Progenitor cell of endocrine pancreas (in vitro differentiated cells): Measurements from ENCODE around the gene DCAF11. TPM values are rescaled to one million over a fixed set of nuclear protein-coding genes. Genes with fewer than 3 reads are reported as not detected.
A peak's percentile ranks its signal among the peaks of the same experiment; 100 is the strongest.

ENCODE experiments used
- DNase-seq: peaks from one replicate; pipeline ENCODE4 v3.0.0; 2021; ENCODE audit warnings: low spot score; ENCODE audit not compliant: unreplicated experiment
- H3K27ac Mint-ChIP-seq: 2 replicates; pipeline ENCODE4 v1.8.0; 2021; ENCODE audit warnings: mild to moderate bottlenecking, moderate library complexity, mixed read lengths
- H3K27me3 Mint-ChIP-seq: 2 replicates; pipeline ENCODE4 v1.8.0; 2021; ENCODE audit warnings: mixed read lengths
- H3K36me3 Mint-ChIP-seq: 2 replicates; pipeline ENCODE4 v1.8.0; 2022; ENCODE audit warnings: mixed read lengths; ENCODE audit not compliant: insufficient read depth
- H3K4me1 Mint-ChIP-seq: 2 replicates; pipeline ENCODE4 v1.8.0; 2021; ENCODE audit warnings: low read depth, mixed read lengths
- H3K4me3 Mint-ChIP-seq: 2 replicates; pipeline ENCODE4 v1.8.0; 2021; ENCODE audit warnings: low read depth, mild to moderate bottlenecking, moderate library complexity, mixed read lengths
- H3K9me3 Mint-ChIP-seq: 2 replicates; pipeline ENCODE4 v1.8.0; 2021; ENCODE audit warnings: low read depth, mixed read lengths
- total RNA-seq: library from RNA; stranded (reverse); gene quantifications from 2 replicates; pipeline ENCODE4 v1.2.1, GENCODE V29; 2021
- TF ChIP-seq, protein P1 (sequence below): fragments of 200-600 bp; sonication (generic); IDR thresholded peaks from one replicate; pipeline ENCODE4 v1.5.0; 2021; ENCODE audit warnings: antibody characterized with exemption, mild to moderate bottlenecking; ENCODE audit not compliant: unreplicated experiment

Gene DCAF11
- total RNA-seq, 1 donor from 2014 or later: 79.7 TPM

DNA sequence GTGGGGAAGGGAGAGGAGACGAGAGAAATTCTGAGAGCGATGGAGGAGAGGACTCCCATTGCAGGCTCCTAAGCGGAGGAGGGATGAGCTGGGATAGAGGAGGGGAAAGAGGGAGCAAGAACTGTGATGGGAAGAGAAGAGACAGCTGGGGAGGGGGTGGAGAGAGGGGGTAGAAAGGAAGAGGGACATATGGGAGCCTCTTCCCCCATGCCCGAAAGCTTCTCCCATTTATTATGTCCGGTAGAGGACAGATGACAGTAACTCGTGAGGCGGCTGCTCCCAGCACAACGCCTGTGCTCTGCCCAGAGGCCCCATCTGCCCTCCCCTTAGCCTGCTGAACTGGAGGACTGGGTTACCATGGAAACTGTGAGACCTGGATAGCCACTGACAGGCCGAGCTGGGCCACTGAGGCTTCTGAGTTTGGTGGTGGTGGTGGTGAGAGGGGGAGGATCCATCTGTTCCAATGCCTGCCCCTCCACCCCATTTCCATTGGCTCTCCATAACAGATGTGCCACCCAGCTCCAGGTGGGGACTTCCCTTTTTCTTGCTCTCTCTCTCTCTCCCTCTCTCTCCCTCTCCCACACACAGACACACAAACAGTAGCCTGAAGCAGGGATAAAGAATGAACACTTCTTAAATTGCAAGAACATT lies 35.0 kb upstream of the DCAF11 start:
- no peak overlapping the region for H3K27ac Mint-ChIP-seq
- peaks cover 6% of the 10 kb centered on the region for H3K4me1 Mint-ChIP-seq
- DNase-seq: no peak
- H3K36me3 Mint-ChIP-seq: no peaks in the 10 kb centered on the region
- TF ChIP-seq, protein P1, sequence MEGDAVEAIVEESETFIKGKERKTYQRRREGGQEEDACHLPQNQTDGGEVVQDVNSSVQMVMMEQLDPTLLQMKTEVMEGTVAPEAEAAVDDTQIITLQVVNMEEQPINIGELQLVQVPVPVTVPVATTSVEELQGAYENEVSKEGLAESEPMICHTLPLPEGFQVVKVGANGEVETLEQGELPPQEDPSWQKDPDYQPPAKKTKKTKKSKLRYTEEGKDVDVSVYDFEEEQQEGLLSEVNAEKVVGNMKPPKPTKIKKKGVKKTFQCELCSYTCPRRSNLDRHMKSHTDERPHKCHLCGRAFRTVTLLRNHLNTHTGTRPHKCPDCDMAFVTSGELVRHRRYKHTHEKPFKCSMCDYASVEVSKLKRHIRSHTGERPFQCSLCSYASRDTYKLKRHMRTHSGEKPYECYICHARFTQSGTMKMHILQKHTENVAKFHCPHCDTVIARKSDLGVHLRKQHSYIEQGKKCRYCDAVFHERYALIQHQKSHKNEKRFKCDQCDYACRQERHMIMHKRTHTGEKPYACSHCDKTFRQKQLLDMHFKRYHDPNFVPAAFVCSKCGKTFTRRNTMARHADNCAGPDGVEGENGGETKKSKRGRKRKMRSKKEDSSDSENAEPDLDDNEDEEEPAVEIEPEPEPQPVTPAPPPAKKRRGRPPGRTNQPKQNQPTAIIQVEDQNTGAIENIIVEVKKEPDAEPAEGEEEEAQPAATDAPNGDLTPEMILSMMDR: no peak
- H3K27me3 Mint-ChIP-seq: peaks cover 43% of the 10 kb centered on the region
- no peaks in the 10 kb centered on the region for H3K9me3 Mint-ChIP-seq
- H3K4me3 Mint-ChIP-seq: no peak overlapping the region

- H3K4me1 Mint-ChIP-seq: peaks cover 6% of the 10 kb centered on the region
- H3K4me3 Mint-ChIP-seq: peak overlapping the region; percentile 76
- no peaks in the 10 kb centered on the region for H3K9me3 Mint-ChIP-seq
- H3K36me3 Mint-ChIP-seq: no peaks in the 10 kb centered on the region
- H3K27me3 Mint-ChIP-seq: peaks cover 48% of the 10 kb centered on the region
- TF ChIP-seq, protein P1: no peak
- no peak overlapping the region for H3K27ac Mint-ChIP-seq
- DNase-seq: no peak
Measured at GRCh38 chr14:24080142-24080530, 34.4 kb upstream of the DCAF11 start.

DNA sequence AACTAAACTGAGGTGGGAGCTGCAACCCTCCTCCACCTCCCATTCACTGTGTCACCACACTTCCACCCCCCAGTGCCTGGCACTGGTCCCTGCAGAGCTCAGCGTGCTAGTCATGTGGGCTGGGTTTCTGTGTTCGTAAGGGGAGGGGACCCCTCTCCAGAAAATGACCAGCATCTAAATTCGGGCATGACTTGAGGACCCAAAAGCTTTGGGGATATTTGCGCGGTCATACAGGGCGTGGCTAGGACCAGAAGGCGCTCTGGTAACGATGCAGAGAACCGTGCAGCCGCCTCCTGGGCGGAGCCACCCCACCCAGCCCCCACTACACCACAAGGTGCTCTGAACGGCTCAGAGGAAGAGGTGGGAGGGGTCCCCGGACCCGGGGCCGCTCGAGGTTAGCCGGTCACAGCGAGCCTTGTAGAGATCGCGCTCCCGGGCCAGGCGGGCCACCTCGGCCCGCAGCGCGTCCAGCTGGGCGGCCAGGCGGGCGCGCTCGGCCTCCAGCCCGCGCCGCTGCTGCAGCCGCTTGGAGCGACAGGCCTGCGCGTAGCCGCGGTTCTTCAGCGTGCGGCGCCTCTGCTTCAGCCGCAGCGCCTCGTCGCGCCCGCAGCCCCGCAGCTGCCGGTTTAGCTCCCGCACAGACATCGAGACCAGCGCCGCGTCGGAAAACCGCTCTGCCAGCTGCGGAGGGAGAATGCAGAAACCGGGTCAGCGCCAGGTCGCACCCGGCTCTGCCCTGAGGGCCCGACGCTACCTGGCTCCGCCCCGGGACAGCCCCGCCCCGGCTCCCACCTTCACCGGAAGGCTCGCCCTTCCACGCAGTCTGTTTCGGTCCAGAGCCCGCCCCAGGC lies 33.5 kb upstream of the DCAF11 start:
- TF ChIP-seq, protein P1: no peak
- no peaks in the 10 kb centered on the region for H3K36me3 Mint-ChIP-seq
- peak; percentile 29 for DNase-seq
- no peaks in the 10 kb centered on the region for H3K9me3 Mint-ChIP-seq
- H3K27ac Mint-ChIP-seq: no peak overlapping the region
- H3K4me1 Mint-ChIP-seq: peaks cover 6% of the 10 kb centered on the region
- H3K27me3 Mint-ChIP-seq: peaks cover 51% of the 10 kb centered on the region
- H3K4me3 Mint-ChIP-seq: peak overlapping the region; percentile 76

DNA sequence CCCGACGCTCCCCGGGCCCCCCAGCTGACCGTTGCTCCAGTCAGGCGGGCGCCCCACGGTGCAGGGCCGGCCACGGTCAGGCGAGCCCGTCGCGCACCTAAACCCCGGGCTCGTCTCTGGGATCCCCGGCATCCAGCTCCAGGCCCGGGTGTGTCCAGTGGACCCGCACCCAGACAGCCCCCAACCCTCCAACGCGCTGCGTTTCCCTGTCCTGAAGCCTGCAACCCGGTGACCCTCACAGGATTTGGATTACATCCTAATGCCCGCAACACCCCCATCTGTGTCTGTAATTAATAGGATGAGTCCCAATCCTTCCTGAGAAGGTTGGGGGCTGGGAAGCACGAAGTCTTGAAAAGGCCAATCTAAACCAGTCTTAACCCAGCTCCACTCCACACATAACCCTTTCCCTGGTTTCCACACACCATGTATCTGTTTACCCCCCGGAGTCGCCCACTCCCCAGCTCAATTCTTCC lies 32.8 kb upstream of the DCAF11 start:
- H3K27me3 Mint-ChIP-seq: peaks cover 53% of the 10 kb centered on the region
- peak overlapping the region; percentile 75 for H3K27ac Mint-ChIP-seq
- no peaks in the 10 kb centered on the region for H3K36me3 Mint-ChIP-seq
- TF ChIP-seq, protein P1: no peak
- peaks cover 6% of the 10 kb centered on the region for H3K4me1 Mint-ChIP-seq
- H3K9me3 Mint-ChIP-seq: no peaks in the 10 kb centered on the region
- DNase-seq: no peak
- peak overlapping the region; percentile 76 for H3K4me3 Mint-ChIP-seq

- TF ChIP-seq, protein P1: no peak
- DNase-seq: no peak
- Mint-ChIP-seq H3K36me3 (no peaks in the 10 kb centered on the region), H3K4me1 (peaks cover 6% of the 10 kb centered on the region), H3K27ac (no peak overlapping the region), H3K27me3 (peaks cover 58% of the 10 kb centered on the region), H3K9me3 (no peaks in the 10 kb centered on the region), H3K4me3 (peak overlapping the region; percentile 76)
Measured at GRCh38 chr14:24082411-24083080, 32.0 kb upstream of the DCAF11 start.
